ENCODE results near the gene ADAMTS19.
"Not testable (repeated sequence)": the region's sequence is repeated elsewhere in the genome, so short reads cannot be mapped to it uniquely, and the experiment has no call there.

Gene ADAMTS19, protein sequence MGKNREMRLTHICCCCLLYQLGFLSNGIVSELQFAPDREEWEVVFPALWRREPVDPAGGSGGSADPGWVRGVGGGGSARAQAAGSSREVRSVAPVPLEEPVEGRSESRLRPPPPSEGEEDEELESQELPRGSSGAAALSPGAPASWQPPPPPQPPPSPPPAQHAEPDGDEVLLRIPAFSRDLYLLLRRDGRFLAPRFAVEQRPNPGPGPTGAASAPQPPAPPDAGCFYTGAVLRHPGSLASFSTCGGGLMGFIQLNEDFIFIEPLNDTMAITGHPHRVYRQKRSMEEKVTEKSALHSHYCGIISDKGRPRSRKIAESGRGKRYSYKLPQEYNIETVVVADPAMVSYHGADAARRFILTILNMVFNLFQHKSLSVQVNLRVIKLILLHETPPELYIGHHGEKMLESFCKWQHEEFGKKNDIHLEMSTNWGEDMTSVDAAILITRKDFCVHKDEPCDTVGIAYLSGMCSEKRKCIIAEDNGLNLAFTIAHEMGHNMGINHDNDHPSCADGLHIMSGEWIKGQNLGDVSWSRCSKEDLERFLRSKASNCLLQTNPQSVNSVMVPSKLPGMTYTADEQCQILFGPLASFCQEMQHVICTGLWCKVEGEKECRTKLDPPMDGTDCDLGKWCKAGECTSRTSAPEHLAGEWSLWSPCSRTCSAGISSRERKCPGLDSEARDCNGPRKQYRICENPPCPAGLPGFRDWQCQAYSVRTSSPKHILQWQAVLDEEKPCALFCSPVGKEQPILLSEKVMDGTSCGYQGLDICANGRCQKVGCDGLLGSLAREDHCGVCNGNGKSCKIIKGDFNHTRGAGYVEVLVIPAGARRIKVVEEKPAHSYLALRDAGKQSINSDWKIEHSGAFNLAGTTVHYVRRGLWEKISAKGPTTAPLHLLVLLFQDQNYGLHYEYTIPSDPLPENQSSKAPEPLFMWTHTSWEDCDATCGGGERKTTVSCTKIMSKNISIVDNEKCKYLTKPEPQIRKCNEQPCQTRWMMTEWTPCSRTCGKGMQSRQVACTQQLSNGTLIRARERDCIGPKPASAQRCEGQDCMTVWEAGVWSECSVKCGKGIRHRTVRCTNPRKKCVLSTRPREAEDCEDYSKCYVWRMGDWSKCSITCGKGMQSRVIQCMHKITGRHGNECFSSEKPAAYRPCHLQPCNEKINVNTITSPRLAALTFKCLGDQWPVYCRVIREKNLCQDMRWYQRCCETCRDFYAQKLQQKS

DNA sequence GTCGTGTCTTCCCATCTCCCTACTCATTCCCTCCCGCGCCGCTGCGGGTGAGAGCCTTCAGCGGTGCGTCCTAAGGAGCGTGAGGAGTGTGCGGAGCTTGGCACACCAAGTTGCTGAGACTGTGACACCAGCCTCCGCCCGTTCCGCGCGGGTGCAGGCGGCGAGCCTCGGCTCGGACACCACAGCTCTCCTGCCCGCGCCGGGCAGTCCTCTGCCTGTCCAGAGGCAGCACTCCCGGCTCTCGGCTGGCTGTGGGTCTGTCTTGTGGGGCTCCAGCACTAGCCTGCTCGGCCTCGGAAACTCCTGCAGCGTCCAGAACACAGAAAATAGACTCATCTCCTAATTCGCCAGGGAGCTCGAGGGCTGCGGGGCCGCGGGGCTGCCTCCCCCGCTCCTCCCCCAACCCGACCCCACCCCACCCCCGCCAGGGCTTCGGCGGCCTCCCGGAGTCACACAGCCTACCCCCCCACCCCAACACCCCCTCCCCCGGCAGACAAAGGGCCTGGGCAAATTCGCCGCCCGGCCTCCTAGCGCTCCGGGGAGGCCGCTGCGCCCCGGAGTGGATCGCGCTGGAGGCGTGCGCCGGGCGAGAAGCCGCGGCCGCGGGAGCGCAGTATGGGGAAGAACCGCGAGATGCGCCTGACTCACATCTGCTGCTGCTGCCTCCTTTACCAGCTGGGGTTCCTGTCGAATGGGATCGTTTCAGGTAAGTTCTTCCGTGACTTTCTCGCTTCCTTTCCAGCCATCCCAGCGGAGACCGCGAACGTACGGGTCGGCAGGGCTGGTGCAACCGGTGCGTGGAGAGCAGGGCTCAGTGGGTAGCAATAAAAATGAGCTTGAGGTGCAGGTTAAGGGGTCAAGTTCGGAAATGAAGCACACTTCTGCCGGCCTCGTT lies at the start of gene ADAMTS19:
Gene ADAMTS19 (plus strand): TSS at position 522 of the 895 bp plus-strand sequence. CDS start 94 bp downstream, at position 616.
- DNase-seq = no peak

GRCh38 chr5:129410488-129410887 lies 49.6 kb upstream of the ADAMTS19 start:
- no peak for DNase-seq

DNA sequence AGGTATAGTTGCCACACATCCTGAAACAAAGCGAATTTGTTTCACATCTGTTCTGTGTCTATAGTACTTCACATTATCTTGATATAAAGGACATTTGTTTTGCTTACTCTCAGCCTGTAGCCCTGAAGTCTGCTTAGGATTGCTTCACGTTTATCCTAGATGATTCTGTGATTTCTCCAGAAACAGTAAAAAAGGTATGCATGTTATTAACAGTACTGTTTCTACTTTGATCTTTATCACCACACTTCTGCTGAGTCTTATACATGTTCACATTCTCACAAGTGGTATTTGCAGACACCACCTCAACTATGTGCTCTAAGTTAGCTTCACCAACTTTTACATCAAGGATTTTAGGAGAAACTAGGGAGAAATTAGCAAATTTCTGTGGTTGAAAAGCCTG lies 47.4 kb upstream of the ADAMTS19 start:
- no peak for DNase-seq

GRCh38 chr5:129413570-129413969 lies 46.5 kb upstream of the ADAMTS19 start:
- DNase-seq = no peak

DNA sequence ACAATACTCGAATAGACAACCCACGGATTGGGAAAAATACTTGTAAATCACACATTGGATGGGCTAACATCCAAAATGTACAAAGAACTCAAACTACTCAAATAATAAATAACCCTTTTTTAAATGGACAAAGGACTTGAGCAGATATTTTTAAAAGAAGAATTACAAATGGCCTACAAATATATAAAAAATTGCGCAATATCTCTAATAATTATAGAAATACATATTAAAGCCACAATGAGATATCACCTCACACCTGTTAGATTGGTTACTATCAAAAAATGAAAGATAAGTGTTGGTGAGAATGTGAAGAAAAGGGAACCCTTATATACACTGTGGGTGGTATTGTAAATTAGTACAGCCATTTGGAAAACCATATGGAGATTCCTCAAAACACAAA lies 40.8 kb upstream of the ADAMTS19 start:
- DNase-seq = no peak

- DNase-seq = no peak
These were observed 35.1 kb upstream of the ADAMTS19 start for GRCh38 chr5:129425031-129425430.

DNA sequence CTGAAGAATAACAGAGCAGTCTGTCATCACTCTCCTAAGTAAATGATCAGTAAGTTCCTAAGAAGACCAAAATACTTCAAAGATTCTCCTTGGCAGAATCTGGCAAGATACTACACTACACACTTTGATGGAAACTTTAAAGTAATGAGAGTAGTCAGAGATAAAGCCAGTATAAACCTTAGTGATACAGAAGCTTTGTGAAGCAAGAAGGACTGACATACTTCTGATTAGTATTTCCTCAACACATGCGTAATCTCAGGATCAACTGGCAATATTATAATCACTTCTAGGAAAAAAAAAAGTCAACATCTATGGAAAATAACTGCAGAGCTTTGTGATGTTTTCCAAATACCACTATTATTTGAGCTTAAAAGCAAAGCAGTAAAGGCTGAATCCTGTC lies 34.0 kb upstream of the ADAMTS19 start:
- DNase-seq = no peak

DNA sequence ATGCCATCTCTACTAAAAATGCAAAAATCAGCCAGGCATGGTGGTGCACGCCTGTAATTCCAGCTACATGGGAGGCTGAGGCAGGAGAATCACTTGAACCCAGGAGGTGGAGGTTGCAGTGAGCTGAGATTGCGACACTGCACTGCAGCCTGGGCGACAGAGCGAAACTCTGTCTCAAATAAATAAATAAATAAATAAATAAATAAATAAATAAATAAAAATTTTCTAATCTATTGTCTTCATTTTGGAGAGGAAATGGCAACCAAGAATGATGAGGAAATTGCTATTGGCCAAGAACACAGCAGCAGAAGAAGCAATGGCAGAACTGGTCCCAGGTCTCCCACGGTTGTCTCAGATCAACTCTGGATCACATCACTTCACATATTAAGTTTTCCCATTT lies 31.5 kb upstream of the ADAMTS19 start:
- not testable (repeated sequence) for DNase-seq

DNA sequence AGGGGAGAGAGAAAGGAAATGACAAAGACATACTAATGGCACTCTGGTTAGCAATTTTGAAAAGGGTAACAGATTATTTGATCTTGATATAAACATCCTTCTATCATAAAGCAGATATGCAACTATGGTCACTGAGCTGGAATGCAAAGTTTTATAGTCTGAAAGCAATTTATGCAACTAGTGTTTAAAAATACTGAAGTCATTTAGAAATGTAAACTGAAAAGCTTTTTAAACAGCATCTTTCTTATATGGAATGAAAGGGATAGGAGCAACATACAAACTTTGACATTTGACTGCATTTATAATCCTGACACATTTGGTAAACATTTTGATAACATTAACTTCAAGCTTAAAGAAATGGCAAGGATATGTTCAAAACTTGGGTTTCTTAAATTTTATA lies 28.7 kb upstream of the ADAMTS19 start:
- no peak for DNase-seq

DNA sequence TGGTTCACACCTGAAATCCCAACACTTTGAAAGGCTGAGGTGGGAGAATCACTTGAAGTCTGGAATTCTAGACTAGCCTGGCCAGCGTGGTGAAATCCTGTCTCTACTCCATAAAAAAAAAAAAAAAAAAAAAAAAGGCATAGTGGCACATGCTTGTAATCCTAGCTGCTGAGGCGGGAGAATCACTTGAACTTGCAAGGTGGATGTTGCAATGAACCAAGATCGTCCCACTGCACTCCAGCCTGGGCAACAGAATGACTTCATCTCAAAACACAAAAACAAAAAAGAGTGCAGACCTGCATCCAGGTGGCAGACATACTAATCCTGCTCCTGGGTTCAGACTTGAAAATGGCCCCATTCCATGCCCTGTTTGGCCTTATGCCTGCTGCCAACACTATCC lies 21.8 kb upstream of the ADAMTS19 start:
- no peak for DNase-seq

DNA sequence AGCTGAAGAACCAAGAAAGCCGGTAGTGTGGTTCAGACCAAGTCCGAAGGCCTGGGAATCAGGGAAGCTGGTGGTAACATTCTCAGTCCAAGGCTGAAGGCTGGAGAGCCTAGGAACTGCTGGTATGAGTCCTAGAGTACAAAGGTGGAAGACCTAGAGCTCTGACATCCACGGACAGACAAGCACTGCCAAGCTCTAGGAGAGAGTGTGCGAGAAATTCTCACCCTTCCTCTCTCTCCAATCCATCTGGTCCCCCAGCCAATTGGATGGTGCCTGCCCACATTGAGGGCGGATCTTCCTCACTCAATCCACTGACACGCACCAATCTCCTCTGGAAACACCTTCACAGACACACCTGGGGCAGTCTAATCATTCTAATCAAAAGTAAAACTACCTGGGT lies 19.7 kb upstream of the ADAMTS19 start:
- no peak for DNase-seq

DNA sequence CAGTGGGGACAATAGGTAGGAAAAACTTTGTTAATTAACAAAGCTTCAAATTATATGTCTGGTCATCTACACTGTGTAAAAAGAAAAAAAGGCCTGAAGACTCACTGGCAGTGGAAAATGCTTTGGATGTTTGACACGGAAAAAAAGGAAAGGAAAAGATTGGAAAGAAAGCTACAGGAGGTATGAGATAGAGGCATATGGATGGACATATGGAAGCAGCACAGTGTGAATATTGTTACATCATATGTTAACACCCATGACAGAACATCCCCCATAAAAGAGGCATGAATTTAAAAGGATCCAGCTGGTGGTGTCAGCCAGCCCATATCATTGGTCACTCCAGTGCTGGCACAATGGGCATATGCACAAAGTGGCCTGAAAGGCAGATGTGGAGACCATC lies 19.0 kb upstream of the ADAMTS19 start:
- DNase-seq = no peak

DNA sequence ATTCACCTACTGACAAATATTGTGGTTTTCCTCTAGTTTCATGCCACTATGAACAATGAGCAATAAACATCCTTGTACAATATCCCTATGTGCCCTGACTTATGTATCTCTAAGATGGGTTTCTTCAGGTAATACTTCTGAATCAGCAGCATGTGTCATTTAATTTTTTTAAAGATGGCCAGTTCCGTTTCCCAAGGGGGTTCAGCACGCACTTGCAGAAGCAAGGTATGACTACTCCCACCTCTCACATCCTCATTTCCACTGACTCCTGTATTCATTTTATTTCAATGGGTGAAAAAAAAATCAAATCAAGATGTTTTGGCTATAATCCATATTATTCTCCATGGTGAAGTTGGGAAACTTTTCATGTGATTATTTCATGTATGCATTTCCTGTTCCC lies 14.7 kb upstream of the ADAMTS19 start:
- no peak for DNase-seq

DNA sequence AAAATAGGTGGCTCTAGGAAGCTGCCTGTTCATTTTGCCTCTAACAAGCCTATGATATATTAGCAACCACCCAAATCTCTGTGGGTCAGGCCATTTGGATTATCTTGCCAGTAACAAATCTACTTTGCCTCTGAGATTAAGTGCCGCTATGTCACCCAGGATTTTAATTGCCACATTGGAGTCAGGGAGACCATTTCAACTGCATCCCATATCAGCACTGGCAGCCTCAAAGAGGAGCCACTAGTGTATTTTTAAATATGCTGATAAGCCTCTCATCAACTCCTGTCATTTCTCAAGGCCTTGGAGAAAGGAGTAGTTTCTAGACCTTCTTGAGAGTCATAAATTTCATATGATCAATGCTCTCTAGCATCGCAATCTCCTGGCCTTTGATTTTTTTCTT lies 12.1 kb upstream of the ADAMTS19 start:
- no peak for DNase-seq

- no peak for DNase-seq
These were observed 11.4 kb upstream of the ADAMTS19 start for GRCh38 chr5:129448654-129449053.

- no peak for DNase-seq
These were observed 5.6 kb upstream of the ADAMTS19 start for GRCh38 chr5:129454461-129454860.

DNA sequence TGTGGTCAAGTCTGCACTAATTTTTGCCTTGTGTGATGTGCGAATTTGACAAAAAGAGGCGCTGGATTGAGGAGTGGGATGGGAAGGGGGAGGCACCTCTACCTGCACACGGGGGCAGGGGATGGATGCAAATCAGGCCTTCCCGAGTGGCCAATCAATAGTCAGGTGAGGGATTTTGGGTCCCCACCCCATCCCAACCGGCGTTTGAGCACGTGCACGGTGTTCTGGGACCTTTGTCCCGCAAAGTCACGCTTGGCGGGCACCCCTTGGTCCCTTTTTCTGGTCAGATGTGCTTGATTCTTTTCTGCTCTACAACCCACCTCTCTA lies 685 bp upstream of the ADAMTS19 start:
- DNase-seq = no peak

DNA sequence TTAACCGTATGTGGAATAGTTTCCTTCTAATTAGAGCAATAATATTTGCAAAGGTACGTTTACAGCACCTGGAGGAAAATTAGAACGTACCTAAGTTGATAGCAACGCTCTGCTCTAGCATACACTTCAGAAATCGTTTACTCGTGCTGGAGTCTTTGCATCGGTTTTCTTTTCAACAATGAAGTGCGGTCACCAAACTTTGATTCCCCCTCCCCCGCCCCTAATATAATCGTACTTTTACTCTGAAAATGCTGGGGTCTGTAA lies 506 bp downstream of the ADAMTS19 start:
- DNase-seq = no peak

DNA sequence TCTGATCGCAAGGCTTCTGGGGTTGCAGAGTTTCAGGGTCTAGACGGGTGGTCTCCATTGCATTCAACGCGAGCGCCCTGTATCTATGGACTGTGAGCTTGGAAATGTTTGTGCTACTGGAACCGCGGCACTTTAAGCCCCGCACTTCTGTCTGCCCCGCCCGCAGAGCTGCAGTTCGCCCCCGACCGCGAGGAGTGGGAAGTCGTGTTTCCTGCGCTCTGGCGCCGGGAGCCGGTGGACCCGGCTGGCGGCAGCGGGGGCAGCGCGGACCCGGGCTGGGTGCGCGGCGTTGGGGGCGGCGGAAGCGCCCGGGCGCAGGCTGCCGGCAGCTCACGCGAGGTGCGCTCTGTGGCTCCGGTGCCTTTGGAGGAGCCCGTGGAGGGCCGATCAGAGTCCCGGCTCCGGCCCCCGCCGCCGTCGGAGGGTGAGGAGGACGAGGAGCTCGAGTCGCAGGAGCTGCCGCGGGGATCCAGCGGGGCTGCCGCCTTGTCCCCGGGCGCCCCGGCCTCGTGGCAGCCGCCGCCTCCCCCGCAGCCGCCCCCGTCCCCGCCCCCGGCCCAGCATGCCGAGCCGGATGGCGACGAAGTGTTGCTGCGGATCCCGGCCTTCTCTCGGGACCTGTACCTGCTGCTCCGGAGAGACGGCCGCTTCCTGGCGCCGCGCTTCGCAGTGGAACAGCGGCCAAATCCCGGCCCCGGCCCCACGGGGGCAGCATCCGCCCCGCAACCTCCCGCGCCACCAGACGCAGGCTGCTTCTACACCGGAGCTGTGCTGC lies 1.0 kb downstream of the ADAMTS19 start:
- no peak for DNase-seq

GRCh38 chr5:129461711-129462332 lies 1.7 kb downstream of the ADAMTS19 start:
- DNase-seq = no peak

DNA sequence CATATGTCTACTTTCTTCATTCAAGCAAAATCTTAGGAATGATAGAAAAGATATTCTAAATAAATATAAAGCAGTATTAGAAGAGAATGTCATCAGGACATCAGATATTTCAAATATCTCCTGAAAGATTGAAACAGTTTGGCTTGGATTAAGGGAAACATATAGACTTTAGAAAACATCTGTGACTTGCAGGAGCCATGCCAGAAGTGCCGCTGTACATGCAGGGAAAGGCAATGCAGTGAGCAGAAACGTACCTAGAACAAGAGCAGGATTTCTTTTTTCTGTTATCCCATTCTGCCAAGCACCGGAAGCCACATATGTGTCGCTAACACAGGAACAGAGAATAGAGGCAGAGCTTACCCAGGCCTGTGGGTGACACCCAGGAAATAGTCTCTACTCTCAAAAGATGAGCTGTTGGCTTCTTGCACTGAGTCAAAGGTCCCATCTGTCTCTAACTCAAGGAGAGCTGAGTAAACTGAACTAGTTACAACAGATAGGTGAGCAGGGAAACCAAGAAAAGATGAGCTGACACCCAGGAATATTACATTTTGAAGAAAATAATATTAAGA lies 5.8 kb downstream of the ADAMTS19 start:
- no peak for DNase-seq
